GM12864 (cell line): ENCODE results near the gene GARS1.

Source experiments
- DNase-seq: peaks from one replicate; pipeline ENCODE4 v3.0.0-alpha.2; 2011; ENCODE audit warnings: low read depth
- H3K4me3 ChIP-seq: 2 replicates; pipeline ENCODE4 v1.5.1; 2011; ENCODE audit warnings: mild to moderate bottlenecking, low read depth, low read length, control low read depth
- CTCF ChIP-seq: IDR thresholded peaks from 2 replicates; pipeline ENCODE4 v1.5.1; 2011; ENCODE audit warnings: low read depth, mild to moderate bottlenecking, moderate library complexity, low read length, control low read depth, inconsistent platforms; ENCODE audit errors: missing control alignments

Gene GARS1

DNA sequence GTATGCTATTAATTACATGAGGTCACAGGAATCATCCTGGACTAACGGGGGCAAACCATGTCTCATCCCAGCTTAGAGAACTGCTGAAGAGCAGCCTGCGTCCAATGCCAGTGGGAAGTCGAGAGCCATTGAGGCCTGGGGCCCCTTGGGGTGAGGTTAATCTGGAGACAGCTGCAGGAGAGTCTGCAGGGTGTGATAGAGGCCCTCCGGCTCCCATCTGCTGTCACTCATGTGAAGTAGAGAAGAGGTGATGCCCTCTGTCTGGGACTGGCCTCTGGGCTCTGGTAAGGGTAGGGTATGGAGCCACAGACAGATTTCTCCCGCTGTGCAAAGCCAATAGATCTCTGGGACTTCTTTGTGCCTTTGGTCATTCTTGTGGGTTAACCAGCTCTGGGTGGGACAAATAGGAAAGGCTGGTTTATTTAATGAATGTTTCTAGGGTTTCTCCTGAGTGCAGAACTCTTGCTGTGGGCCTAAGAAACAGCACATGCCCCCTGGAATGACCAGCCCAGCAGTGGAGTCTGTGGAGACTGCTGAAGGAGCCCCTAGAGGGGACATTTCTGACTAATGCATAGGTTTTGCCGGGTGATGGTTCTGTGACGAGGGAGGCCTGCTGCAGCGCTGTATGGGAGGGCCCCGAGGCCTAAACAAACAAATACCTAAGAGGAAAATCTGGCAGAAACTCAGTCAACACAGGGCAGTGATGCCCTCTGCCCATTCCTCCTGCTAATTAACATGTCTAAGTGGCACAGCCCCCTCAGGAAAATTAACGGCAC is 53.1 kb downstream of the GARS1 start:
- DNase-seq: no peak
- no peak for TF ChIP-seq CTCF
- H3K4me3 ChIP-seq: no peak overlapping the region

DNA sequence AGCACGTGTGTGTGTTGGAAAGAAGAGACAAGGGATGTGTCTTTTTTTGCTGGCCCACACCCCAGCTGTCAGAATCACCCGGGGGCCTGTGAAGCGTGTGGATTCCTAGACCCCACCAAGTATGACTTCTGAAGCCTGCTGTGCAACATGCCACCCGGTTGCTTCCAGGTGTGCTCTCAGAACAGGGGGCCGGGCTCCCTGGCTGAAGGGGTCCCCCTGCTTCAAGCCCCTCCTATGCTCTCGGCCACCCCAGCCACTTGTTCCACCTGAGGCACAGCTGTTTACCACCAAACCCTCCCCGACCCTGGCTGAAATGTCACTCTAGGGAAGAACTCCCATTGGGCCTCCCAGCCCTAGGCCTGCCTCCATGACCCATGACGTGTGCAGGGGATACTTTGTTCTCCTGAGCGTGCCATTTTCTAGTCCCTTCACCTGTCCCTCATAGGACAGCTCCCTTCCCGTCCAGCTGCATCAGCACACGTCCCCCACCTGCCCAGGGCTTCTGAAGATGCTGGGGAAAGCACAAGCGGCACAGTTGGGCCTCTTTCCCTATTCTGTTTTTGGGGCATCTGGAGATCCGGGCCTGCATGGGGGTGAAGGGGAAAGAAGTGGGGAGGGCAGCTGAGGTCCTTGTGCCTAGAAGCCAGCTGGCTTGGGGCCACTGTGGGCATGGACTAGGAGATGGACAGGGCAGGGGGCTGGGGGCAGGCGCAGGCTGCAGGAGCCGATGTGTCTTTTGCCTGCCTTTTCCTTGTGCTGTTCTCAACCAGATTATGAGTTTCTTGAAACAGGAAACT is 54.3 kb downstream of the GARS1 start:
- DNase-seq: no peak
- H3K4me3 ChIP-seq: no peak overlapping the region
- no peak for TF ChIP-seq CTCF

DNA sequence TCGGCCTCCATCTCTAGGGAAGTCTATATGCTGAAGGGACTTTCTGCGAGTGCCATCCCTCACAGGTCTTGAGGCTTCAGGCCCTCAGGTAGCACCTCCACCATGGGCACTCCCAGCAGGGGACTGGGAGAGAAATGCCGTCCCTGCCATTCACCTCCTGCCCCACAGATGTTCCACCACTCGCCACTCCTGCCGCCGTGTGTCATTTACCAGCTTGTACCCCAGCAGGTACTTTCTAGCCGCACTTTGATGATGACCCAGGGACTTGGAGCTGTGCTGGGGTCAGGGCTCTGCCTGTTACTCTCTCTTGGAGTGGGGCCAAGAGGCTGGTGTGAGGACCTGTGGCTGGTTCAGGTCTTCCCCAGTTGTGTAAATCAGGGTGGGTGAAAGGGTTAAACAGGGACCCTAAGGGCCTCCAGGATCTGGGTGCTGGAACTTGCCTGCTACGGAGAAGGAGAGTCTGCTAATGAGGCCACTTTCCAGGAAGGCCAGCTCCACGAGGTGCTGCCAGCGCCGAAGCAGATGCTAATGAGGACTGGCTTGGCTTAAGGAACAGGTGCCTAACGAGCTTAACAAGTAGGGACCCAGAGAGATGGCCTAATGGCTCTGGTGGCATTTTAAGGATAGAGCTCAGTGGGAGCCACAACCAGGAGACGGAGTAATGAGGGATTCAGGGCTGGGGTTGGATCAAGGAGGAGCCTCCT is 55.2 kb downstream of the GARS1 start:
- H3K4me3 ChIP-seq: no peak overlapping the region
- no peak for DNase-seq
- TF ChIP-seq CTCF: no peak

GRCh38 chr7:30650421-30650808 is 55.7 kb downstream of the GARS1 start:
- no peak for TF ChIP-seq CTCF
- no peak overlapping the region for H3K4me3 ChIP-seq
- no peak for DNase-seq

DNA sequence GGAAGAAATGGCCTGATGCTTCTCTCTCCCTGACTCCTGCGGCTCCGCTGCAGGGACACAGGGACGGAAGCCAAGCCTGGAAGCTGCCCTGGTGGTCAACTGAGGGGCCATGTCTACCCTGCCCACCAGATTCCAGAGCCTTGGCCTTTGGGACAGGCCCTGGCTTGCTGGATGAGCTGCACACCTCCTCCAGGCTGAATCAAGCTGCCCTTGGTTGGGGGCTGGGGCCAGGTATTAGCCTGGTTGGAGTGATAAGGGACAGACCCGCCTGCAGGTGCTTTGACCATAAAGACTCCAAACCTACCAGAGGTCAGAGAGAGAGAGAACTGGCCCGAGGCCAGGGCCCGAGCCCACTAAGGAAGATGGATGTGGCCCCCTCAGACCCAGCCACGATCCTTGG is 57.5 kb downstream of the GARS1 start:
- H3K4me3 ChIP-seq: no peak overlapping the region
- DNase-seq: no peak
- no peak for TF ChIP-seq CTCF

GRCh38 chr7:30652698-30653641 is 58.3 kb downstream of the GARS1 start:
- TF ChIP-seq CTCF: no peak
- DNase-seq: no peak

More at GRCh38 chr7:30652698-30653641, 58.3 kb downstream of the GARS1 start:
- H3K4me3 ChIP-seq: no peak overlapping the region
